IPS-18a (cell line): Measurements from ENCODE around the gene SIX5.

Experiments
- H3K27ac ChIP-seq: one replicate; pipeline ENCODE4 v1.5.1; 2013; ENCODE audit warnings: low read length
- H3K27me3 ChIP-seq: one replicate; pipeline ENCODE4 v1.6.1; 2013; ENCODE audit warnings: mild to moderate bottlenecking, low read length; ENCODE audit not compliant: control insufficient read depth, insufficient read depth
- H3K36me3 ChIP-seq: one replicate; pipeline ENCODE4 v1.6.1; 2013; ENCODE audit warnings: low read depth, low read length; ENCODE audit not compliant: control insufficient read depth
- H3K4me1 ChIP-seq: one replicate; pipeline ENCODE4 v1.6.1; 2013; ENCODE audit warnings: low read depth, low read length; ENCODE audit not compliant: control insufficient read depth
- H3K4me3 ChIP-seq: one replicate; pipeline ENCODE4 v1.5.1; 2013; ENCODE audit warnings: low read length
- H3K9ac ChIP-seq: one replicate; pipeline ENCODE4 v1.6.1; 2013; ENCODE audit warnings: mild to moderate bottlenecking, low read length, moderate library complexity
- H3K9me3 ChIP-seq: one replicate; pipeline ENCODE4 v1.6.1; 2013; ENCODE audit warnings: low read depth, low read length; ENCODE audit not compliant: control insufficient read depth

The SIX5 gene

DNA sequence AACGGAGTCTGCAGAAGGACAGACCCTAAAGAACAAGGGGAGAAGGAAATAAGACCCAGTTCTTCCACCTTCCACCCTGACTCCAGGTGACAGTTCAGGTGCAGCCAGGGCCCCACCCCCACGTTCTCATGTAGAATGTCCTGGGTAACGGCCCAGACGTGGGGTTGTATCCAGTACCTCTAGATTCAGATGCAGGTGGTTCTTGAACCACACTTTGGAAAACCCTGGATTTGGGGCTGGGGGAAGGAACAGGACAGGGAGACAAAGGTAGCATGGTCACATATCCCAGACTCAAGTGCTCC, 11.0 kb upstream of the SIX5 start:
- no peak overlapping the region for H3K27ac ChIP-seq

DNA sequence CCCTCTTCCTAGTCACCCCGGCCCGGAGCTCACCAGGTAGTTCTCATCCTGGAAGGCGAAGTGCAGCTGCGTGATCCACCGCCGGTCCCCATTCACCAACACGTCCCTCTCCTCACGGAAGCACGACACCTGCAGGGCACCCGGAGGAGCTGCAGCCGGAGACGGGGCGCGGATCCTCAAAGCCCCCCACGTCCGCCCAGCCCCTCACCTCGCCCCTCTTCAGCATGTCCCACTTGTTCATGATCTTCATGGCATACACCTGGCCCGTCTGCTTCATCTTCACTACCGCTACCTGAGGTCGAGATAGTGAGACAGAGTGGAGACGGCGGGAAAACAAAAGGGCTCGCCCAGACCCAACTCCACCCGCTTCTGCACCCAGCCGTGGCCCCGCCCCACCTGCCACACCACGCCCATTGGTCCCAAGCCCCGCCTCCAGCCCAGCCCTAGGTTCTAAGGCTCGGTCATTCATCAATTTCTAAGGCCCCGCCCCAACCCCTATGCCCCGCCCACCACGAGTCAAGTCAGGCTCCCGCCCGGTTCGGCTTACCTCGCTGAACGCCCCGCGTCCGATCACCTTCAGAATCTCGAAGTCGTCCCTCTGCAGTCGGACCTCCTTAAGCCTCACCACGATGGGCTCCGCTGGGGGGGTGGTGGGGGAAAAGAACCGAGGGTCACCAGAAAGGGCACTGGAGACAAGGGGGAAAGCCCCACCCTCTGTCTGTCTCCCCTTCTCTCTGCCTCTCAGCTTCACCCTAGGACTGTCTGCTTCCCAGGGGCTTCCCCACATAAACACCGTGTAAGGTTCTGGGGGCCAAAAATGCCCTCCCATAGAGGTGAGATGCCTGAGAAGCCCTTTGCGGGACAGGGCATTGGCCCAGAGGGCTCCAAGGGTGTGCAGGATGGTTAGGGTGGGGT, 10.4 kb upstream of the SIX5 start:
- Histone ChIP-seq H3K9ac (no peak overlapping the region), H3K9me3 (no peaks in the 10 kb centered on the region), H3K4me3 (peak overlapping the region; percentile 42), H3K4me1 (peaks cover 14% of the 10 kb centered on the region), H3K27me3 (peaks cover 10% of the 10 kb centered on the region), H3K36me3 (peaks cover 5% of the 10 kb centered on the region), H3K27ac (no peak overlapping the region)

More for the DNA sequence above, 11.0 kb upstream of the SIX5 start:
- Histone ChIP-seq H3K27me3 (peaks cover 10% of the 10 kb centered on the region), H3K4me3 (peak overlapping the region; percentile 42), H3K36me3 (peaks cover 5% of the 10 kb centered on the region), H3K9ac (no peak overlapping the region), H3K9me3 (no peaks in the 10 kb centered on the region), H3K4me1 (peaks cover 14% of the 10 kb centered on the region)

DNA sequence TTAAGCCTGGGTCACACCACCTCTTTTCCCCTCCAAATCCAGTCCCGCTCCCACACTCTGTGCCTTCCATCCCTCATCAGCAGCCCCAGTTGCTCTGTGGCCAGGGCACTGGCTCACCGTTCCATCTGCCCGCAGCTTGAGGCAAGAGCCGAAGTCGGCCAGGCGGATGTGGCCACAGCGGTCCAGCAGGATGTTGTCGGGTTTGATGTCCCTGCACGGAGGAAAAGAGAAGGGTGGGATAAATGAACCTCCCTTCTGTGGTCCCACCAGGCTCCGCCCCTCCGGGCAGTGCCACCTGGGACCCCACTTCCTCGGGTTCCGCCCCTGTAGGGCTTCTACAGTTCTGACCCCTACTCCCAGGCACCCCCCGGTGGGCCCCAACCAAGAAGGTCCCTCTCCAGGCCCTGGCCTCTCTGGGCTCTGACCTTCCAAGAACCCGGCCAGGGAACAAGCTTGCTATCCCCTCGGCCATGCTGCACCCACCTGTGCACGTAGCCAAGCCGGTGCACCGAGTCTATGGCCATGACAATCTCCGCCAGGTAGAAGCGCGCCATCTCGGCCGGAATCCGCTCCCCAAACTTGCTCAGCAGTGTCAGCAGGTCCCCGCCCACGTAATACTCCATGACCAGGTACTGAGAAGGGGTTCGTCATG, 9.1 kb upstream of the SIX5 start:
- Histone ChIP-seq H3K9ac (no peak overlapping the region), H3K27me3 (peaks cover 10% of the 10 kb centered on the region), H3K36me3 (peaks cover 9% of the 10 kb centered on the region), H3K4me1 (peaks cover 14% of the 10 kb centered on the region), H3K27ac (no peak overlapping the region), H3K4me3 (no peak overlapping the region), H3K9me3 (no peaks in the 10 kb centered on the region)

DNA sequence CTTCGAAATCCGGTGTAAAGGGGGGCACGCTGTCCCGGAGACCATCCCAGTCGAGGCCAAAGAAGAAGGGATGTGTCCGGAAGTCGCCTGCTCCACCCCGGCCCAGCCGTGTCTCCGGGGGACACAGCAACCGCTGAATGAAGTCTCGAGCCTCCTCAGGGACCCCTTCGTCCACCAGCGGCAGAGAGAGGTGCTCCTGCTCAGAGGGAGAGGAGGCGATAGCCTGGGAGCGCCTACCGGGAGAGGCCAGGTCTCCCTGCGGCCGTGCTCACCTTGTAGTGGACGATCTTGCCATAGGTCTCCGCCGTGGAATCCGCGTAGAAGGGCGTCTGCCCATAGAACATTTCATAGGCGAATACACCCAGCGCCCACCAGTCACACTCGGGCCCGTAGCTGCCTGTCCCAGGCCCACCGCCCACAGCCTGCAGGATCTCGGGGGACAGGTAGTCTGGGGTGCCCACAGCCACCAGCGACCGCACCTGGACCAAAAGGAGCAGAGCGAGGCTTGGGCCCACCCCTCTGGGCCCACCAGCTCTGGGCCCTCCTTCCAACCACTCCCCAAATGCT, 8.4 kb upstream of the SIX5 start:
- peaks cover 10% of the 10 kb centered on the region for H3K27me3 ChIP-seq

DNA sequence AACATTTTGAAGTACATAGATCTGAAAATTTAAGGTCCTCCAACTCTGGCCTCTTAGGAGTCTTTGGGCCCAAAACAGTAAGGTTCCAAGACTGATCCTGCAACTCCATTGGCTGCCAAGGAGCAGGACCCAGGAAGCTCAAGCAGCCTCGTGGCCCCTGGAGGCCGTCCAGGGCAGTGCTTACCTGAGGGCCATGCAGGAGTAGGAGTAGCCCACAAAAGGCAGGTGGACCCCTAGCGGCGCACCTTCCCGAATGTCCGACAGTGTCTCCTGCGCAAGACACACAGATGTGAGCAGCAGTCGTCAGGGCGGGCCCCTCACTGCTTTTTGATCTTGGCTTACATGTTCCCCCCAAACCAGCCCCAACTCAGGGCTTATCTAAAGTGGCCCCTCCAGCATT, 5.7 kb upstream of the SIX5 start:
- Histone ChIP-seq H3K9ac (no peak overlapping the region), H3K27me3 (peaks cover 1% of the 10 kb centered on the region), H3K36me3 (peaks cover 10% of the 10 kb centered on the region), H3K27ac (no peak overlapping the region), H3K9me3 (no peaks in the 10 kb centered on the region), H3K4me1 (peaks cover 11% of the 10 kb centered on the region), H3K4me3 (no peak overlapping the region)

More for the DNA sequence above, 8.4 kb upstream of the SIX5 start:
- no peak overlapping the region for H3K27ac ChIP-seq
- H3K36me3 ChIP-seq: peaks cover 10% of the 10 kb centered on the region
- H3K9me3 ChIP-seq: no peaks in the 10 kb centered on the region
- no peak overlapping the region for H3K9ac ChIP-seq
- H3K4me1 ChIP-seq: peaks cover 14% of the 10 kb centered on the region
- no peak overlapping the region for H3K4me3 ChIP-seq

DNA sequence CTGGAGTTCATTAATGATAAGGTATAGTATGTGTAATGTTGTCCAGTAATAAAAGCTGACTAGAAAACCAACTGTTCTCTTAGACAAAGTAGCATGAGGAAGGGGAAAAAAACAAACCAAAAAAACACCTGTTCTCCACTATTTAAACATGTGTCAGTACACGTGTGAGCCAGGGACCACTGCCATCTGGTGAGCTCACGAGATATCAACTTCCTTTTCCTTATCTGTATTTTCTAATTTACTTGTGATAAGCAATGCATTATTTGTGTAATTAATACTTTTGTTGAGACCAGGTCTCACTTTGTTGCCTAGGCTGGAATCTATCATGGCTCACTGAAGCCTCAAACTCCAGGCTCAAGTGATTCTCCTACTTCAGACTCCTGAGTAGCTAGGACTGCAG, 4.3 kb upstream of the SIX5 start:
- no peak overlapping the region for H3K4me3 ChIP-seq
- no peaks in the 10 kb centered on the region for H3K27me3 ChIP-seq
- H3K9ac ChIP-seq: no peak overlapping the region
- H3K27ac ChIP-seq: no peak overlapping the region
- peaks cover 10% of the 10 kb centered on the region for H3K36me3 ChIP-seq
- H3K4me1 ChIP-seq: peaks cover 4% of the 10 kb centered on the region
- H3K9me3 ChIP-seq: no peaks in the 10 kb centered on the region

DNA sequence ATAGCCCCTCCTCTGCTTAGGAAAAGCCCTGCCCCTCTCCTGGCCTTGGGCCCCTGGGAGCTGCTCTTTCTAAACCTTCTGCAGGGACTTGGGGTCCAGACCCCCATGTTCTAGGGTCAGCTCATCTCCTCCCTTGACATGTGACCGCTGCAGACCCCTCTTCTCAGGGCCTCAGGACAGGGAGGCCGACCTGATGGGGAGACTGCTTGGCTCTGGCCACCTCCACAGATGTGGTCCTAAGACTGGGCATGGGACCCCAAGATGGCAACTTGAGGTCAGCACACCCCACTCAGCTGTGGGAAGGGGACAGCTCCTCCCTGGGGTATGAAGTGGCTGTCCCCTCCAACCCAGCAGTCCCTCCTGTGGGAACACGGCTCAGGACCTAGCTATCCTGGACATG, 3.9 kb upstream of the SIX5 start:
- H3K36me3 ChIP-seq: peaks cover 9% of the 10 kb centered on the region
- no peak overlapping the region for H3K27ac ChIP-seq
- no peaks in the 10 kb centered on the region for H3K9me3 ChIP-seq
- no peak overlapping the region for H3K4me3 ChIP-seq
- H3K9ac ChIP-seq: no peak overlapping the region
- peaks cover 4% of the 10 kb centered on the region for H3K4me1 ChIP-seq
- H3K27me3 ChIP-seq: no peaks in the 10 kb centered on the region

DNA sequence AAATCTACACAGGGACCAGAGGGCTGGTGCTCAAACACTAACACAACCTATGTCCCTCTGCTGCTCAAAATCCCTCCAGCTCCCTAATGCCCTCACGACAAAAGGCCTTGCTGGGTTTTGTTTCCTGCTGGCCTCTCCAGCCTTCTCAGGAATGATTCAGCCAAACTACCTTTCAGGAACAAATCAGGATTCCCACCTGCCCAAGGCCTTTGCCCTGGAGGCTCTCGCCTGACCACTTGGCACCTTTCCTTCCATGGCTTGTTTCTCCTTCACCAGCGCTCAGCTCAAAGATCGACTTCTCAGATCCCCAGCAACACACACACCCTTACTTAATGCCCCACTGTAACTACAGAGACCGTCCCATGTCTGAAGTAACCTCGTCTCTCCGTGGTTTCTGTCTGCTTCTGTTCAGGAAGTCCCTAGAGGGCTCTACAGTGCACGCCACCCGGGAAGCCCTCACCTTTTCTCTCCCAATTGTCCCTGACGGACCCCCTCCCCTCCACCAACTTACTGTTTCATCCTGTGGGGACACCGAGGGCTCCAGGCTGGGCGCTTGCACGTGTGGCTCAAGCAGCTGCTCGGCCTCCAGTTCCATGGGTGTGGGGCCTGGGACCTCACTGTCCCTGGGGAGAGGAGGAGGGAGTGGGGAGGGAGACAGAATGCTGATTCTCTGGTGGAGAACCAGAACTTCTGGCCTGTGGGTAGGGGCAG, 3.2 kb upstream of the SIX5 start:
- Histone ChIP-seq H3K27ac (no peak overlapping the region), H3K36me3 (peaks cover 5% of the 10 kb centered on the region), H3K27me3 (no peaks in the 10 kb centered on the region), H3K9ac (no peak overlapping the region), H3K4me1 (peaks cover 4% of the 10 kb centered on the region), H3K4me3 (no peak overlapping the region), H3K9me3 (no peaks in the 10 kb centered on the region)

DNA sequence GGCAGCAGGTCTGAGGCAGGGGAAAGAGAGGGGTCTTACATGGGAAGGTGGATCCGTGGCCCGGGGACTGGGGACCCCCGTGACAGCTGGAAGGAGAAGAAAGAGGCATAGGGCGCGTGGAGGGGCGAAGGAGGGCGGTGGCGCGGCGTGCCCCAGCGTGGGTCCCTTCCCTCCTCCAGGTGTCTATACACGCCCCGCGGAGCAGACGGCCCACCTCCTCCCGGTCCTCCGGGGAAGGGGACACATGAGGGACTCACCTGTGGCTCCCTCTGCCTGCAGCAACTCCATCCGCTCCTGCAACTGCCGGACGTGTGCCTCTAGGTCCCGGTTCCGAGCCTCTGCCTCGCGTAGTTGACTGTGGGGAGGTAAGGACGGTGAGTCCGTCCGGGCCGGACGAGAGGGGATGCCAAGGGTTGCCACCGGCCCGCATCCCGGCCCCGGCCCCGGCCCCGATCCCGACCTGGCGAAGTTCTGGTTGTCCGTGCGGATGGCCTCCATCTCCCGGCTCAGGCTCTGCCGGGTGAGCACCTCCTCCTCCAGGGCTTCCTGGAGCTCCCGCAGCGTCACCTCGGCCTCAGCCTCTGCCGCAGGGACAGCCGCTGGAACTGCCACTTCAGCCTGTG, 2.4 kb upstream of the SIX5 start:
- Histone ChIP-seq H3K9me3 (no peaks in the 10 kb centered on the region), H3K36me3 (peaks cover 5% of the 10 kb centered on the region), H3K9ac (peak overlapping the region; percentile 39), H3K4me3 (peak overlapping the region; percentile 87), H3K4me1 (peaks cover 10% of the 10 kb centered on the region), H3K27me3 (no peaks in the 10 kb centered on the region), H3K27ac (no peak overlapping the region)

DNA sequence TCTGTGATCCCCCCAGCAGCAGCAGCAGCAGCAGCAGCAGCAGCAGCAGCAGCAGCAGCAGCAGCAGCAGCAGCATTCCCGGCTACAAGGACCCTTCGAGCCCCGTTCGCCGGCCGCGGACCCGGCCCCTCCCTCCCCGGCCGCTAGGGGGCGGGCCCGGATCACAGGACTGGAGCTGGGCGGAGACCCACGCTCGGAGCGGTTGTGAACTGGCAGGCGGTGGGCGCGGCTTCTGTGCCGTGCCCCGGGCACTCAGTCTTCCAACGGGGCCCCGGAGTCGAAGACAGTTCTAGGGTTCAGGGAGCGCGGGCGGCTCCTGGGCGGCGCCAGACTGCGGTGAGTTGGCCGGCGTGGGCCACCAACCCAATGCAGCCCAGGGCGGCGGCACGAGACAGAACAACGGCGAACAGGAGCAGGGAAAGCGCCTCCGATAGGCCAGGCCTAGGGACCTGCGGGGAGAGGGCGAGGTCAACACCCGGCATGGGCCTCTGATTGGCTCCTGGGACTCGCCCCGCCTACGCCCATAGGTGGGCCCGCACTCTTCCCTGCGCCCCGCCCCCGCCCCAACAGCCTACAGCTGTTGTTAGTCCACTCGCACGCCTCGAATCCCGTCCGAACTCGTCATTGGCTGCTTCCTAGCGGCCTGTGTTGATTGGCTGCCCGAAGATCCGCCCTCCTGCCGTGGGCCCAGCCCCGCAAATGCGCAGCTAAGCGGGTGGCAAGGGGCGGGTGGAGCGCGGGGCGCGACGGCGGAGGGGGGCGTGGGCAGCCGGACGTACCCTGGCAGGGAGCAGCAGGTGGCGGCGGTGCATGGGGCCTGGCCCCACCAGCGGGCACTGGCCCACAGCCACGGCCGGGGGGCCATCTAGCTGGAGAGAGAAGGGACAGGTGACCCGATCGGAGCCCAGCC, 1.4 kb upstream of the SIX5 start:
- Histone ChIP-seq H3K4me1 (peaks cover 11% of the 10 kb centered on the region), H3K27me3 (no peaks in the 10 kb centered on the region), H3K4me3 (peak overlapping the region; percentile 87), H3K36me3 (peaks cover 5% of the 10 kb centered on the region), H3K27ac (peak overlapping the region; percentile 31), H3K9ac (peak overlapping the region; percentile 86), H3K9me3 (no peaks in the 10 kb centered on the region)
